Brain pericyte (primary cell): Measurements from ENCODE around the gene GPC4.

Source experiments
- DNase-seq: peaks from one replicate; pipeline ENCODE4 v3.0.0-alpha.2; 2012; ENCODE audit warnings: low read depth, low spot score

Gene GPC4

GRCh38 chrX:133412246-133412645 is 3.0 kb downstream of the GPC4 start:
- no peak for DNase-seq

GRCh38 chrX:133410550-133410949 is 4.7 kb downstream of the GPC4 start:
- DNase-seq = no peak

GRCh38 chrX:133405498-133406185 is 9.6 kb downstream of the GPC4 start:
- DNase-seq = no peak

- DNase-seq = no peak
These were observed 11.3 kb downstream of the GPC4 start for GRCh38 chrX:133403984-133404383.

GRCh38 chrX:133402830-133403625 is 12.3 kb downstream of the GPC4 start:
- DNase-seq = no peak

- DNase-seq = no peak
These were observed 13.2 kb downstream of the GPC4 start for GRCh38 chrX:133402042-133402453.

GRCh38 chrX:133401536-133401935 is 13.8 kb downstream of the GPC4 start:
- DNase-seq = no peak

GRCh38 chrX:133399411-133399810 is 15.9 kb downstream of the GPC4 start:
- DNase-seq = no peak

- DNase-seq = no peak
These were observed 20.5 kb downstream of the GPC4 start for GRCh38 chrX:133394765-133395164.

GRCh38 chrX:133392671-133393070 is 22.6 kb downstream of the GPC4 start:
- no peak for DNase-seq

GRCh38 chrX:133391111-133391510 is 24.2 kb downstream of the GPC4 start:
- DNase-seq = no peak

- no peak for DNase-seq
These were observed 24.6 kb downstream of the GPC4 start for GRCh38 chrX:133390676-133391075.

GRCh38 chrX:133389975-133390374 is 25.3 kb downstream of the GPC4 start:
- DNase-seq = no peak

GRCh38 chrX:133384454-133384853 is 30.8 kb downstream of the GPC4 start:
- DNase-seq = no peak

GRCh38 chrX:133380711-133381619 is 34.3 kb downstream of the GPC4 start:
- no peak for DNase-seq

- no peak for DNase-seq
These were observed 38.9 kb downstream of the GPC4 start for GRCh38 chrX:133376422-133376821.

GRCh38 chrX:133375615-133376340 is 39.5 kb downstream of the GPC4 start:
- DNase-seq = no peak

GRCh38 chrX:133374874-133375387 is 40.4 kb downstream of the GPC4 start:
- no peak for DNase-seq

GRCh38 chrX:133373386-133374079 is 41.8 kb downstream of the GPC4 start:
- DNase-seq = no peak

- DNase-seq = no peak
These were observed 44.5 kb downstream of the GPC4 start for GRCh38 chrX:133370696-133371275.
